DOHH2 (cell line): ENCODE measurements around the gene TIMP3.

Experiments
- EZH2phosphoT487 ChIP-seq: fragments of 200-600 bp; sonication (generic); IDR thresholded peaks from 2 replicates; pipeline ENCODE4 v1.6.1; 2017; ENCODE audit warnings: borderline replicate concordance, mild to moderate bottlenecking, antibody characterized with exemption, low read length, moderate library complexity, mixed read lengths
- TF ChIP-seq, protein P1 (sequence below): fragments of 200-600 bp; sonication (generic); IDR thresholded peaks from one replicate; pipeline ENCODE4 v1.5.1; 2014; ENCODE audit warnings: antibody characterized with exemption, mild to moderate bottlenecking, low read depth, low read length; ENCODE audit not compliant: poor library complexity, severe bottlenecking

DNA sequence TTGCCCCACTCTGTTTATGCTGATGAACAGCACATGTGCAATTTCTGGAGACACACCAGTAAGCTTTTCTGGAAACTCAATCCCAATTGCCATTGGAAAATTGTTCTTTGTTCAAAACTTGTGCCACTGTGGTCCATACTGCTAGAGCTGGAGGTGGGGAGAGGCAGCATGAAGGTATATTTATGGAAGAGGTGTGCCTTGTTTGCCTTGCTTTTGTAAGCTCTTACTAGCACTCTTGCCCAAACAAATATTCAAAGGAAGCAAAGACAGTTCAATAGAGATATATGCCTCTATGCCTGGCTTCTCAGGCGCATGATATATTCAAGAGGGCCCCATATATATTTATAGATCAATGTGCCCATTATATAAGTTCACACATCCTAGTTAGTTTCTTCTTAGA lies 42.7 kb downstream of the TIMP3 start:
- TF ChIP-seq, protein P1, sequence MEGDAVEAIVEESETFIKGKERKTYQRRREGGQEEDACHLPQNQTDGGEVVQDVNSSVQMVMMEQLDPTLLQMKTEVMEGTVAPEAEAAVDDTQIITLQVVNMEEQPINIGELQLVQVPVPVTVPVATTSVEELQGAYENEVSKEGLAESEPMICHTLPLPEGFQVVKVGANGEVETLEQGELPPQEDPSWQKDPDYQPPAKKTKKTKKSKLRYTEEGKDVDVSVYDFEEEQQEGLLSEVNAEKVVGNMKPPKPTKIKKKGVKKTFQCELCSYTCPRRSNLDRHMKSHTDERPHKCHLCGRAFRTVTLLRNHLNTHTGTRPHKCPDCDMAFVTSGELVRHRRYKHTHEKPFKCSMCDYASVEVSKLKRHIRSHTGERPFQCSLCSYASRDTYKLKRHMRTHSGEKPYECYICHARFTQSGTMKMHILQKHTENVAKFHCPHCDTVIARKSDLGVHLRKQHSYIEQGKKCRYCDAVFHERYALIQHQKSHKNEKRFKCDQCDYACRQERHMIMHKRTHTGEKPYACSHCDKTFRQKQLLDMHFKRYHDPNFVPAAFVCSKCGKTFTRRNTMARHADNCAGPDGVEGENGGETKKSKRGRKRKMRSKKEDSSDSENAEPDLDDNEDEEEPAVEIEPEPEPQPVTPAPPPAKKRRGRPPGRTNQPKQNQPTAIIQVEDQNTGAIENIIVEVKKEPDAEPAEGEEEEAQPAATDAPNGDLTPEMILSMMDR: no peak
- TF ChIP-seq EZH2phosphoT487: no peak
